Measurements from ENCODE around the gene ABCC1.

The ABCC1 gene

GRCh38 chr16:16050106-16050505 lies 100.7 kb downstream of the ABCC1 start:
- DNase-seq (ENCODE audit: low spot score), result no peak

- no peak for DNase-seq (ENCODE audit: low spot score)
These were observed 101.7 kb downstream of the ABCC1 start for GRCh38 chr16:16051132-16051531.

DNA sequence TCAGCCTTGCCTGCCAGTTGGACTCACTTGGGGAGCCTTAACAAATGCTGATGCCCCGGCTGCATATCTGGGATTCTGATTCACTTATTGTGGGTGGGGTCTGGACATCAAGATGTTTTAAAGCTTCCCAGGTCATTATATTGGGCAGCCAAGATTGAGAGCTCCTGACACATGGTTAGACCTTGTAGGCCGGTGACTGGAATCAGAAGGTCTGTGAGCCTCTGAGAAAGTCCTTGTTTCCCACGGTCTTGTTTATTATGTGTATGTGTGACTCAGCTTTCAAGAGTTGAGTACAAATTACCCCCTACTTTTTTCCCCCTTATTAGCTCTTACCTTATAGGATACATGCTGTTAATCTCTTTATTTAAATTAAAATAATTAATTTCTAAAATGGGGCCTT lies 103.5 kb downstream of the ABCC1 start:
- DNase-seq (ENCODE audit: low spot score), result no peak

DNA sequence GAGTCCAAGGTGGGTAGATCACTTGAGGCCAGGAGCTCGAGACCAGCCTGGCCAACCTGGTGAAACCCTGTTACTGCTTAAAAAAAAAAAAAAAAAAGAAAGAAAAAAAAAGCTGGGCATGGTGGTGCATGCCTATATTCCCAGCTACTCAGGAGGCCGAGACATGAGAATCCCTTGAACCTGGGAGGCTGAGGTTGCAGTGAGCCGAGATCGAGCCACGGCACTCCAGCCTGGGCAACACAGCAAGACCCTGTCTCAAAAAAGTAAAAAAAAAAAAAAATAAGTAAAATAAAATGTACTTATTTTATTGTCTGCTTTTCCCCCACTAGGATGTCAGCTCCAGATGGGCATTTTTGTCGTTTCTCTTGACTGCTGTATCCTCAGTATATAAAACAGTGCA lies 107.7 kb downstream of the ABCC1 start:
- no peak for DNase-seq (ENCODE audit: low spot score)

GRCh38 chr16:16059160-16059559 lies 109.7 kb downstream of the ABCC1 start:
- DNase-seq (ENCODE audit: low spot score), result no peak

DNA sequence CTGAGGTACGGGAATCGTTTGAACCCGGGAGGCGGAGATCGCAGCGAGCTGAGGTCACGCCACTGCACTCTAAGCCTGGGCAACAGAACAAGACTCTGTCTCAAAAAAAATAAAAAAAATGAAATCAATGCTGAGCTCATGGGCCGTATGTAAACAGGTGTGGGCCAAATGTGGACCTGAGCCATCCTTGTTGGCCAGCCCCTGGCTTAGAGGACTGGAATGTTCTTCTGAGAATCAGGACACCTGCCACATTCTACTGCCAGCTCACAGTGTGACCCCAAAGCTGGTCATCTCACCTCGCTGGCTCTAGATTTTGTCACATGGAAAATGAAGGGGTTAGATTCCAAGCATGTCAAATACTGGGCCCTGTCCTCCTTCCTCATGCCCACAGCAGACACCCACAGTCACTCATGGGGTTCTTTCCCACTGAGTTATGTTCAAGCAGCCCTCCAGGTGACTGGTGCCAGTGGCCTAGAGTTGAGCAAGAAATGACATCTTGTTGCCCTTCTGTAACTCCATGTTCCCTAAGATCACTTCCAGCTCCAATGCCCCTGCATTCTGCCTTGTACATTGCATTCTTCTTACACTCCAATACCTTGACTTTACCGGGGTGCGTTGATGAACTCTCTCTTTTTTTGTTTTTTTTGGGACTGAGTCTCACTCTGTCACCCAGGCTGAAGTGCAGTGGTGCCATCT lies 110.6 kb downstream of the ABCC1 start:
- DNase-seq (ENCODE audit: low spot score), result no peak

GRCh38 chr16:16062023-16062937 lies 112.9 kb downstream of the ABCC1 start:
- DNase-seq (ENCODE audit: low spot score), result no peak

DNA sequence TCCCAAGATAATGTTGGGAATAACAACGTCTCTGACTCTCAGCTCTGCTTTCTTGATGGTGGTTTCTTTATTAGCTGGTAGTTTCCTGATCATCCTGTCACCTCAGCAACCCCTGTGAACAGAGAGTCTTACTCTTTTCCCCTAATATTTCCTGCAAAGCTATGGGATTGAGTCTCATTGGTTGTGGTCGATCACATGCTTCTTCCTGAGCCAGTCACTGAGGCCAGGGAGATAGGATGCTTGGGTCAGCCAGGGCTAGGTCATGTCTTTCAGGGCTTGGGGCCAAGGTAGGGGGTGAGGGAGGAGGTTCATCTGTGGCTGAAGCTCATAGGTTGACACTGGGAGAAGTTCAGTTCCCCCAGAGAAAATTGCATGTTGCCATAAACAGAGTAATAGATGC lies 114.3 kb downstream of the ABCC1 start:
- DNase-seq (ENCODE audit: low spot score), result no peak

- DNase-seq (ENCODE audit: low spot score), result no peak
These were observed 115.5 kb downstream of the ABCC1 start for GRCh38 chr16:16064874-16065384.

DNA sequence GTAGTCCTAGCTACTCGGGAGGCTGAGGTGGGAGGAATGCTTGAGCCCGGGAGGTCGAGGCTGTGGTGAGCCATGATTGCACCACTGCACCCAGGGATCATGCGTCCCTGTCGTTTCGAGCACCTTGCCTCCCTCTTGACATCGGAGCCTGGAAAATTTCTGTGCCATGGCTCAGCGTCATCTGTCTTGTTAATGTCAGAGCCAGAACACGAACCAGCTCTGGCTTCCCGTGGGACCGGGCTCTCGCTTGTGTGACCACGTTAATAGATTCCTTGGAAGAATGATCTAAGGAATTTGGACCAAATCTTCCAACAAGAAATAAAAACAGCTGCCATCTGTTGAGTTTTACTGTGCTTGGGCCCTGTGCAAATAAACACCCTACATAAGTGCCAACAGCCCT lies 117.7 kb downstream of the ABCC1 start:
- DNase-seq (ENCODE audit: low spot score), result no peak

DNA sequence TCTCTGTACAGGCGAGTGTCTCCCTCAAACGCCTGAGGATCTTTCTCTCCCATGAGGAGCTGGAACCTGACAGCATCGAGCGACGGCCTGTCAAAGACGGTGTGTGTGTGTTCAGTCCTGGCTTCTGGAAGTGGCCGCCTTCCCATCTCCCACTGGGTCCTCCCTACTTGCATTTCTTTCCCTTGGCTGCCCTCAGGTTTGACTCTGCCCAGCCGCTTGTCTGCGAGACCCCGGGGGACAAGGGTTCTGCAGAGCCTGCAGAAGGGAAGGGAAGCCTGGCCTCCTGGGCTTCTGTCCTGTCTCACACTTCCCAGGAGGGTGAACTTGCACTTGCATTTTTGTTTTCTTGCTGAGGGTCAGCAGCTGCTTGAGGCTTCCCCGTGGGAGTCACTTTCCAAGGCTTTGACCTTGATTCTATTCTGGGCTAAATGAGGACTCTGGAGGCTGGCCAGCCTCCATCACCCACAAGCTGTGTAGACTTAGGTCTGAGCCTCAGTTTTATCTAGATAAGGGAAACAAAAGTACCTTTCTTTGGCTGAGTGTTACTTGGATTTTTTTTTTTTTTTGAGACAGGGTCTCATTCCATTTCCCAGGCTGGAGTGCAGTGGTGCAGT lies 122.3 kb downstream of the ABCC1 start:
- no peak for DNase-seq (ENCODE audit: low spot score)

- no peak for DNase-seq (ENCODE audit: low spot score)
These were observed 123.7 kb downstream of the ABCC1 start for GRCh38 chr16:16073001-16073545.

GRCh38 chr16:16073891-16074881 lies 124.8 kb downstream of the ABCC1 start:
- DNase-seq (ENCODE audit: low spot score), result no peak

DNA sequence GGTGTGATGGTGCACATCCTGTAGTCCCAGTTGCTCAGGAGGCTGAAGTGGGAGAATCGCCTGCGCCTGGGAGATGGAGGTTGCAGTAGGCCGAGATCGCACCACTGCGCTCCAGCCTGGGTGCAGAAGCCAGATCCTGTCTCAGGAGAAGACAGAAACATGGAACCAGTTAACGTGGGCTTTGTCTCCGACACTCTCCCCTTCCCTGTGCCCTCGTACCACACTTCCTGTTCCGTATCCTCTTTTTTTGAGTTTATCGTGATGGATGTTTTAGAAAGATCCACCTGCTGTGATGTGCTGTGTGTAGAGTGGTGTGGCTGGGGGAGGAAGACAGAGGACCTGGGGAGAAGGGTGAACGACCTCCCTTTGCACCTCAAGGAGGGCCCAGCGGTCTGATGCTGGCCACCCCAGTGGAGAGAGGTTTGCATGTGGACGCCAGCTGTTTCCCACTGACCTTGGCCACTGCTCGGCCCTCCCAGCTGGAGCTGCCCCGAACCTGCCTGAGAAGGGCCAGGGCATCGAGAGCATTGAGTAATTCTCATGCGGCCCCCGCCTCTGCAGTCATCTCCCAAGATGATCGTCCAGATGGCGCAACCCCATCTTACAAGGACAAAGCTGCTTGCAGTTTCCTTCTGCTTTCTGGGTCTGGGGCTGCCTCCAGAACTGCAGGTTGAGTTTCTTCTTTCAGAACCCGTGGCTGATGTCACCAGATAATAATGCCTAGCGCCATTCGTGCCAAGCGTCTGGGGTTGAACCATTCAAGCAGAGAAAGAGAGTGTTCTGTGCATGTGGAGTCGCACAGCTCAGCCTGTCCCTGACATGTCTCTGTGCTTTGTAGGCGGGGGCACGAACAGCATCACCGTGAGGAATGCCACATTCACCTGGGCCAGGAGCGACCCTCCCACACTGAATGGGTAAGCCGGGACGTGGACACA lies 126.3 kb downstream of the ABCC1 start:
- no peak for DNase-seq (ENCODE audit: low spot score)

GRCh38 chr16:16076423-16076813 lies 127.0 kb downstream of the ABCC1 start:
- DNase-seq (ENCODE audit: low spot score), result no peak

DNA sequence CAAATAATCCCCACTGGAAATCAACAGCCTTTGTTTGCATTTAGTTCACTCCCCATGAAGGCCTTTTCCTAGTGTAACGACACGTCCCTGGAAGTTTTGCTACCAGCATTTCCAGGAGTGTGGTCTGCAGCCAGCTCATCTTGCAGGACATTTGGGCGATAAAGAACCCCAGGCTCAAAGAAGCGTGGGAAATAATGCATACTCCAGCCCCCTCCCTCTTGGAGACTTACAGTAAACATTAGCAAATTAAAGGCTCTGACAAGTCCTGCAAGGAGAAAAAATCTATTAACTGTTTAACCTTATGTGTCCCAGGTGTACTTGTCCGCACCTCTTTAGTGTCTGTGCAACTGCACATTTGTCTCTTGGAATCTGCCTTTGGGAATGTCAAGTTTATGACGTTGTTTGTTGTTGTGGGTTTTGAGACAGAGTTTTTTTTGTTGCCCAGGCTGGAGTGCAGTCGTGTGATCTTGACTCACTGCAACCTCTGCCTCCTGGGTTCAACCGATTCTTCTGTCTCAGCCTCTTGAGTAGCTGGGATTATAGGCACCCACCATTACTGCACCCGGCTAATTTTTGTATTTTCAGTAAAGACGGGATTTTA lies 131.1 kb downstream of the ABCC1 start:
- DNase-seq (ENCODE audit: low spot score), result peak; percentile 39

DNA sequence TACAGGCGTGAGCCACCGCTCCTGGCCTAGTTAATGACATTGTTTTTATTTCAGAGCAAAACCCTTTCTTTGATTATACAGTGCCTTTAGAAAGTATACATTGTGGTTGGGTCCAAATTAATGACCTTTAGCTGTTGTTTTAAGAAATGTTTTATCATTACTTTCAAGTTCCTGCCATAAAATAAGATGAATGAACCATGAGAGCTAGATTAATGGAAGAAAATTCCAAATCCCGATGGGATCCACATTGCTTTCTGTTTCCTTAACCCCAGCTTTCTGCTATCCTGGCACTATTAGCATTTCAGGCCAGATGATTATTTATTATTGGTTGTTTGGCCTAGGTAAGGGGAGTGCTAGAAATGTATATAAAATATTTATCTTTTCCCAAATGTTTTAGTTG lies 131.7 kb downstream of the ABCC1 start:
- no peak for DNase-seq (ENCODE audit: low spot score)

- no peak for DNase-seq (ENCODE audit: low spot score)
These were observed 132.8 kb downstream of the ABCC1 start for GRCh38 chr16:16082255-16082654.

DNA sequence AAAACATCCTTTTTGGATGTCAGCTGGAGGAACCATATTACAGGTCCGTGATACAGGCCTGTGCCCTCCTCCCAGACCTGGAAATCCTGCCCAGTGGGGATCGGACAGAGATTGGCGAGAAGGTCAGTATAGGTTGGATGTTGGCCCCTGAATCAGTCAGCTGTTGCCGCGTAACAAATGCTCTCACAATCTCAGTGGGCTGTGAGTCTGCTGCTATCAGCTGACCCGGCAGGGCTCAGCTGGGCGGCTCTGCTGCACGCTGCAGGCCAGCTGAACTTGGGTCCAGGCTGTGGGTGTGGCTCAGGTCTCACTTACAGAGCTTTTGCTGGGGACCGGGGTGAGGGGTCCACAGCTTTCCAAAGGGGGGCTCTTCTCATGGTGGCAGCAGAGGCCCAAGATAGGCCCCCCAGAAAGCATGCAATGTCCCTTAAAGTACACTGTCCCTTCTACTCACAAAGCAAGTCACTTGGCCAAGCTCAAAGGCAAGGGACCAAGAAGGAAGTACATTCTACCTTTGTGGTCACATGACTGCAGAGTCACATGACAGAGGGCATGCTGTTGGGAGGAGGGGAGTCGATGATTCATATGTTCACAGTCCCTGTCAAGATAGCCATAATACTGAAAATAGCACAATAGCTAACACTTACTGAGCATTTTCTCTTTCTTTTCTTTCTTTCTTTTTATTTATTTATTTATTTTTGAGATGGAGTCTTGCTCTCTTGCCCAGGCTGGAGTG lies 134.2 kb downstream of the ABCC1 start:
- DNase-seq (ENCODE audit: low spot score), result peak; percentile 24
